WERI-Rb-1 (cell line): ENCODE measurements around the gene ZC3H7B.
"Not testable (repeated sequence)": the region's sequence is repeated elsewhere in the genome, so short reads cannot be mapped to it uniquely, and the experiment has no call there.

Experiments used
- DNase-seq: peaks from one replicate; pipeline ENCODE4 v3.0.0-alpha.2; 2020
- H3K27ac ChIP-seq: fragments of 250-450 bp; sonication (Bioruptor Pico); 2 replicates; pipeline ENCODE4 v1.5.1; 2020; ENCODE audit warnings: mild to moderate bottlenecking, moderate library complexity
- H3K27me3 ChIP-seq: fragments of 250-450 bp; sonication (Bioruptor Pico); 2 replicates; pipeline ENCODE4 v1.5.1; 2021; ENCODE audit warnings: mild to moderate bottlenecking, low read depth, moderate library complexity; ENCODE audit not compliant: insufficient read depth, severe bottlenecking
- H3K36me3 ChIP-seq: fragments of 250-450 bp; sonication (Bioruptor Pico); 2 replicates; pipeline ENCODE4 v1.5.1; 2020; ENCODE audit warnings: mild to moderate bottlenecking, moderate library complexity
- H3K4me3 ChIP-seq: 2 replicates; pipeline ENCODE4 v1.5.1; 2011; ENCODE audit warnings: low read depth, mild to moderate bottlenecking, control low read depth, low read length
- H3K9me3 ChIP-seq: fragments of 250-450 bp; sonication (Bioruptor Pico); 2 replicates; pipeline ENCODE4 v1.5.1; 2021; ENCODE audit warnings: mild to moderate bottlenecking, moderate library complexity; ENCODE audit not compliant: severe bottlenecking
- TF ChIP-seq, protein P1 (sequence below): IDR thresholded peaks from 2 replicates; pipeline ENCODE4 v1.5.1; 2011; ENCODE audit warnings: low read depth, mild to moderate bottlenecking, control low read depth, inconsistent platforms, low read length

The ZC3H7B gene

DNA sequence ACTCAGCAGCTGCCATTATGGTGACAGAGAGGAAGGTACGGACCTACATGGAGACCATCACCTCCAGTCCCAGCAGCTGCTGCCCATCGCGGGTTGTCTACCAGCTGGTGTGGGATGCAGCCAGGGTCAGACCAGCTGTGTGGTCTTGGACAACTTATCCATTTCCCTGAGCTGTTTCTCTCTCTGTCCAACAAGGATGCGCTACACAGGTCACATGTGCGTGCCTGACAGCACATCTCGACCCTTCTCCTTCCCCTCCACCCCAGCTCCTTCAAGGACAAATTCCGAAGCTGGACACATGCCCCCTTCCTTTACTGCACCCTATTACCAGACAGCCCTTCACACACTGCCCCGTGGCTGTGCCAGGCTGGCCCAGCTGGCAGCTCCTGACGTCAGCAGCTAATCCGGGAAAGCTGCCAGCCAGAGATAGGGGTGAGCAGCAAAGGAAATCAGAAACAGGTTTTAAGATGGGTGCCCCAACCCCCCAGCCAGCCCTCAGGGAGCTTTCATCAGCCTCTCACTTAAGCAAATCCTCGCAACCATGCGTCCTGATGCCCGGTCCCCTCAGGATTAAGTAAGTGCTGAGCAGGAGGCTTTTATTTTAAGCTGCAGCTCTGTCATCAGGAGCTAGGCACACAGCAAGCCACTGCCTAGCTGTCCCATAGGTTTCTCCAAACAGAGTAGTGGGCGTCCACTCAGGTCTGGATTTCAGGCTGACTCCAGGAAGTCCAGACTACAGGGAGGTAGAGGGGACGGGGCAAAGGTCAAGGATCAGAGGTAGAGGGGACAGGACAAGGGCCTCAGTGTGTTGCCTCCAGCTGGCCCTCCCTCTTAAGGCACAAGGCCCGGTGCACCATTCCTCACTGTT is 100.7 kb downstream of the ZC3H7B start:
- TF ChIP-seq, protein P1, sequence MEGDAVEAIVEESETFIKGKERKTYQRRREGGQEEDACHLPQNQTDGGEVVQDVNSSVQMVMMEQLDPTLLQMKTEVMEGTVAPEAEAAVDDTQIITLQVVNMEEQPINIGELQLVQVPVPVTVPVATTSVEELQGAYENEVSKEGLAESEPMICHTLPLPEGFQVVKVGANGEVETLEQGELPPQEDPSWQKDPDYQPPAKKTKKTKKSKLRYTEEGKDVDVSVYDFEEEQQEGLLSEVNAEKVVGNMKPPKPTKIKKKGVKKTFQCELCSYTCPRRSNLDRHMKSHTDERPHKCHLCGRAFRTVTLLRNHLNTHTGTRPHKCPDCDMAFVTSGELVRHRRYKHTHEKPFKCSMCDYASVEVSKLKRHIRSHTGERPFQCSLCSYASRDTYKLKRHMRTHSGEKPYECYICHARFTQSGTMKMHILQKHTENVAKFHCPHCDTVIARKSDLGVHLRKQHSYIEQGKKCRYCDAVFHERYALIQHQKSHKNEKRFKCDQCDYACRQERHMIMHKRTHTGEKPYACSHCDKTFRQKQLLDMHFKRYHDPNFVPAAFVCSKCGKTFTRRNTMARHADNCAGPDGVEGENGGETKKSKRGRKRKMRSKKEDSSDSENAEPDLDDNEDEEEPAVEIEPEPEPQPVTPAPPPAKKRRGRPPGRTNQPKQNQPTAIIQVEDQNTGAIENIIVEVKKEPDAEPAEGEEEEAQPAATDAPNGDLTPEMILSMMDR = no peak
- H3K4me3 ChIP-seq = peak overlapping the region; percentile 13; the same call in 1 of the 2 replicates
- H3K27ac ChIP-seq = peak overlapping the region; percentile 61
- H3K27me3 ChIP-seq = no peaks in the 10 kb centered on the region
- peak; percentile 82 for DNase-seq
- H3K36me3 ChIP-seq = peaks cover 2% of the 10 kb centered on the region
- H3K9me3 ChIP-seq = no peaks in the 10 kb centered on the region

GRCh38 chr22:41402851-41403250 is 101.5 kb downstream of the ZC3H7B start:
- not testable (repeated sequence) for DNase-seq, H3K27me3 ChIP-seq, H3K9me3 ChIP-seq, H3K36me3 ChIP-seq, H3K4me3 ChIP-seq
- peak overlapping the region; percentile 61 for H3K27ac ChIP-seq

DNA sequence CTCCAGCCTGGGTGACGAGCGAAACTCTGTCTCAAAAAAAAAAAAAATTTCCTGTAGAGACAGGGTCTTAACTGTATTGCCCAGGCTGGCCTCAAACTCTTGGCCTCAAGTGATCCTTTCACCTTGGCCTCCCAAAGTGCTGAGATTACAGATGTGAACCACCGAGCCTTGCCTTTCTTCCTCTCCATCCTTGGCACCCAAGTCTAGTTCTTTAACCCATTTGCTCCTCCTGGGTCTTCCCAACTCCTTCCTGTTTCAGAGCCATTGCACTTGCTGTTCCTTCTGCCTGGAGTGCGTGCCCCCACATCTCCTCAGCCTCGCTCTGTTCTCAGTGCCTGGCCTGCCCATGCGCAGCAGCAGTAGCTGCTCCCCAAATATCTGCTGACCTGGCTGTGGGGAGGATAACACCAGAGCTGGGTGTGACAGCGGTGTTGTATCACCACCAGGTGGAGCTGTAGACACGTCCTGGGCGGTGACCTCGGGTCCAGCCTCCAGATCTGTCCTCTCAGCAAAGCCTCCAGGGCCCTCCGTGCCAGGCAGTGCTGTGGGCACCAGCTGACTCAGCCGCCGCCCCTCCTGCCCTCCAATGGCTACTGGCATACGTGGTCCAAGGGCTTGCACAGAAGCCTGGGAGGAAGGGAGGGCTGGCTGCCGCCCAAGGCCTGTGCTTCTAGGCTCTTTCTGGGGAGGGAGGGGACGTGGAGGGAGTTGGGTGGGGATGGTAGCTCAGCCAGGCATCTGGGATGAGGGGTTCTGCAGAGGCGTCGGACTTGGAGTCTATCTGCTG is 102.4 kb downstream of the ZC3H7B start:
- H3K36me3 ChIP-seq = no peaks in the 10 kb centered on the region
- H3K27me3 ChIP-seq = no peaks in the 10 kb centered on the region
- TF ChIP-seq, protein P1 = peak; percentile 99
- H3K4me3 ChIP-seq = no peak overlapping the region
- peak; percentile 84 for DNase-seq
- H3K27ac ChIP-seq = peak overlapping the region; percentile 61
- H3K9me3 ChIP-seq = no peaks in the 10 kb centered on the region

- Histone ChIP-seq H3K27ac (no peak overlapping the region), H3K9me3 (no peaks in the 10 kb centered on the region), H3K36me3 (no peaks in the 10 kb centered on the region), H3K4me3 (no peak overlapping the region), H3K27me3 (no peaks in the 10 kb centered on the region)
- TF ChIP-seq, protein P1 = no peak
- DNase-seq = no peak
Observed at GRCh38 chr22:41405588-41405987, 104.3 kb downstream of the ZC3H7B start.

DNA sequence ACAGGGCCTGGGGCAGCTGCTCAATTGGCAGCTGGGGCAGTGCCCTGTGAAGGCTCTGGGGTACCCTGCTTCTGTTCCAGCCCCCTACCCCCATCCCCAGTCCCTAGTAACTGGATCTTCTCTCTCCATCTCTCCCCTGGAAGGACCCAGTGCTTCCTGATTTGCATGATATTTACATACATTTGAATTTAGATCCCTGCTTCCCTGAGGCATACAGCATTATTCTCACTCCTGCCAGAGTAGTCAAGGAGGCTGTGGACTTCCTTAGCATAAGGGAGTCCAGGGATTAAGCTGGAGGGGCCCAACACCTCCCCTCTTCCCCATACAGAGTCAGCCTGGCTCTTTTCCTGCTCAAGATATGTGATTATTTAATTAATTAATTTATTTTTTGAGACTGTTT is 105.1 kb downstream of the ZC3H7B start:
- no peaks in the 10 kb centered on the region for H3K27me3 ChIP-seq
- TF ChIP-seq, protein P1 = no peak
- no peak overlapping the region for H3K27ac ChIP-seq
- DNase-seq = no peak
- no peaks in the 10 kb centered on the region for H3K9me3 ChIP-seq
- no peaks in the 10 kb centered on the region for H3K36me3 ChIP-seq
- H3K4me3 ChIP-seq = no peak overlapping the region

GRCh38 chr22:41407433-41407832 is 106.1 kb downstream of the ZC3H7B start:
- no peak for DNase-seq
- H3K4me3 ChIP-seq = no peak overlapping the region
- H3K36me3 ChIP-seq = no peaks in the 10 kb centered on the region
- TF ChIP-seq, protein P1 = no peak
- H3K9me3 ChIP-seq = no peaks in the 10 kb centered on the region
- no peak overlapping the region for H3K27ac ChIP-seq
- H3K27me3 ChIP-seq = no peaks in the 10 kb centered on the region
